HG03060 (cell line): ENCODE measurements around the gene PDE5A.
"Not testable (repeated sequence)": the region's sequence is repeated elsewhere in the genome, so short reads cannot be mapped to it uniquely, and the experiment has no call there.

Source experiments
- ATAC-seq: cut with Tn5 transposase; IDR thresholded peaks from one replicate; pipeline ENCODE4 v1.9.1; 2021; ENCODE audit warnings: low read depth, moderate number of reproducible peaks; ENCODE audit not compliant: unreplicated experiment

Gene PDE5A

DNA sequence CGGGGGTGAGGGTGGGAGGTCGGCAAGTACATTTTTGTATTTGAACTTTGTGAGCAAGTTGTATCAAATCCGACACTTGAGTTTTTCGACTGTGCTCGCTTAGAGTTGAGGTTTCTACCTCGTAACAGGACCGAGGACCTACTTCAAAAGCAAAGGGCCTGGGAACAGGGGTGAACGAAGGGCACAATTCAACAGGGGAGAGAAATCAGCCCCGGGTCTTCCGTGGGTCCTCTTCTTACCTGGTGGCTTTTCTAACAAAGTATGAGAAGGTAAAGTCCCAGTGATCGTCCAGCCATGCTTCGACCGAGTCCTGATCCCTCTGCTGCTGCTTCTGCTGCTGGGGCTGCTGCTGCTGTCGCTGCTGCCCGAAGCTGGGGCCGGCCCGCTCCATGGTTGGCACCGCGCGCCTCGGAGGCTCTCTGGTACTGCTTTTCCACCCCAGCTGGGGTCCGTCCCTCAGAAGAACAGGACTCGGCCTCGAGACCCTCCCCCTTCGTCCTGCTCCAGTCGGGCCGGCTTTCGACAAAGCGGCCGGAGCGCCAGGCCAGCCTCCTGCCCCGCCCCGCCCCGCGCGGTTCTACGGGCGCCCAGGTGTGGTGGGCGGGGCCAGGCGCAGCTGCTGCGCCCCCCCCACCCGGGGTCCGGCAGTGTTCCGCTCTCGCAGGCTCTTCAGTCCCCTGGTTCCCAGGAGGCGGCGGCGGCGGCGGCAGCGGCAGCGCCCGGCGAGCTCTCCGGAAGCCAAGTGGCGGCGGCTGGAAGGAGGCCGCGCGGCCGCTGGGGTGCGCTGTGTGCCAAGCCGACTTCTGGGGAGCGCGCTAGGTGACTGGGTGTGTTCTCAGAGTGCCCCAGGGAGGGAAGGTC lies at the start of gene PDE5A:
Gene PDE5A, minus strand, starts transcription at position 524 of the 861 bp plus-strand sequence. Its CDS starts 133 bp downstream, at position 391.
- ATAC-seq = peak; percentile 85

DNA sequence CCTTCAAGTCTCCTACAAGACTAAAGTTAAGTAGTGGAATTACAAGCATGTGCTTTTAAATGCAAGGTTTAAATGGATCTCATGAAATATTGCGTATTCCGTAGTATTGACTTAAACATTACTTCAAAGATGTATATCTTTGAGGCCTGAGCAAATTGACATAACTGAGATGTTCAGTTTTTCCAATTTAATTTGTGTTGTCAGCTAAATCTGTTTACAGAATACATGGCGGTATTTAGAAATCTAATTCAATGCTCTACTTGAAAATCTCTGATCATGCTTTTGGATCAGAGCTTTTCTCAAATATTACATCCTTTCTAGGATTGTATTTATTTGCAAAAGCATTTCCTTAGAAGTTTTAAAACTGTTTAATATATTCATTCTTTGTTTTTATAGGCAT lies 47.5 kb upstream of the PDE5A start:
- ATAC-seq = no peak

DNA sequence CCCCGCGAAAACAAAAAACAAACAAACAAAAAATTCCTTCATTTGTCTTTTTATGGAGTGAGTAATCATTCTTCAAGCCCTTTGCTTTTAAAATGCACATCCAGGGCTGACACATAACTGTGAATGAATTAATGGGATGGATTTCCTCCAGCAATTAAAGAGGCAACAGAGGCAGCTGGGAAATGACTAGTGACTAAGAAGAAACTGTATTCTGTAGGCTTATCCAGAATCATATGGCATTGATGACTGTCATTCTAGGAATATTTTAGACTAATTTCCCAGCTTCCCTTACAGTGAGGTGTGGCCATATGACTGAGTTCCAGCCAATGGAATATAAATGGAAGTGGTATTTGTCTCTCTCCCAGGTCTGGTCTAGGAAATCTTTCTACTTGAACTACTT lies 46.8 kb upstream of the PDE5A start:
- ATAC-seq = no peak

DNA sequence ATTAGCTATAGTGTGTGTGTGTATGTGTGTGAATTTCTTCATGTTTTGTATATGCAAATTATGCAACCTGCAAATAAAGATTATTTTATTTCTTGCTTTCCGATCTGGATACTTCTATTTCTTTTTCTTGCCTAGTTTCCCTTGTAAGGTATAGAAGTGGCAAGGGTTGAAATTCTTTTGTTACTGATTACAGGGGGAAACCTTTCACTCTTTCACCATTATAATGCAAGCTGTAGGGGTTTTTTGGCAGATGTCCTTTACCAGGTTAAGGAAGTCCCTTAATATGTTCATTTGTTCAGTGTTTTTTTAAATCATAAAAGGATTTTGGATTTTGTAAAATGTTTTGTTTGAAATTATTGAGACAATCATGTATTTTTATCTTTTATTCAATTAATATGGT lies 44.3 kb upstream of the PDE5A start:
- no peak for ATAC-seq

DNA sequence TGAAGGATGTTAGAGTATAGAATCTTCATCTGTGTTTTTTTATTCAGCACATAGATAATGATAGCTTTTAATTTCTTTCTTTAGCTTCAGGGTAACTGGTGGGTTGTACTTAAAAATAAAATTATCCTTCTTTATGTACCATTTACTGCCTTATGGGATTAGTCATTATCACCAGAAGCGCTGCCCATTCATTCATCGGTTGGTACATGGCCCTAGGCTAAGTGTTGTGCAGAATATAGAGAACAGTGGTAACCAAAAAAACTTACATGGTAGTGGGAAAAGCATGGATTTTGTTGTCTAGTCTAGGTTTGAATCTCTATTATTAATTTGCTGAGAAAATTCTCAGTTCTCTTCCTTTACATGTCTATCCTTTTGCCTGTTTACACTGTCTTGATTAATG lies 43.5 kb upstream of the PDE5A start:
- ATAC-seq = no peak

DNA sequence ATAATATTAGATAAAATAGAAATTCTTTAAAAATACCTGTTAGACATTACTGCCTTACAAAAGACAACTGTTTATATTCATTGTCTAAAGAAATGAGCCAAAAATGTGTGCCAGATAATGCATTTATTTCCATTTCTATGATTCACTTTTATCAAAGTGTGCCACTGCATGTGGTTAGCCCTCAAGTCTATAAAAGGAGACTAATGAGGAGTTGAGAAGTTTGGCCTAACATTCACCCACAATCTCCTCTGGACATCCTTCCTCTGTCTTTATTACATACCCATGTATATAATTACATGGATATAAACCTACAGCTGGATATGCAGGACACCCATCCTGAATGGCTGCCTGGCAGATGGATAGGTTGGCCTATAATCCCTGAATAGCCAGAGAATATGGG lies 42.6 kb upstream of the PDE5A start:
- no peak for ATAC-seq

DNA sequence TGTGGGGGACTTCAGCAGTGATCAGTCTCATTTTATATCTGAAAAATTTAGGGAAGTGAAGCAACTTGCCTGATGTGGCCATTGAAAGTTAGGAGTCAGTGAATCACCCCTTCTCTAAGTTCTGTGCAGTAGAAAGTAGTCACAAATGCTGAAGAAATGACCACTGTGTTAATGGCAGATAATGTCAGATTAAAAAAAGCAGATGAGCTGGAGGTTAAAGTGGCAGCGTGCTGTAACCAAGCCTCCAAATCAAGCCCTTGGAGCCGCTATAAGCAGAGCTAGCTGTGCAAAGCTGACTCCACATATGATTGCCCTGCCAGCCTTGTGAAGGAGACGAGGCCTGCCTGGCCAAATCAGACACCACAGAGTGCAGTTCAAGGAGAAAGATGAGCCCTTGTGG lies 39.2 kb upstream of the PDE5A start:
- ATAC-seq = no peak

DNA sequence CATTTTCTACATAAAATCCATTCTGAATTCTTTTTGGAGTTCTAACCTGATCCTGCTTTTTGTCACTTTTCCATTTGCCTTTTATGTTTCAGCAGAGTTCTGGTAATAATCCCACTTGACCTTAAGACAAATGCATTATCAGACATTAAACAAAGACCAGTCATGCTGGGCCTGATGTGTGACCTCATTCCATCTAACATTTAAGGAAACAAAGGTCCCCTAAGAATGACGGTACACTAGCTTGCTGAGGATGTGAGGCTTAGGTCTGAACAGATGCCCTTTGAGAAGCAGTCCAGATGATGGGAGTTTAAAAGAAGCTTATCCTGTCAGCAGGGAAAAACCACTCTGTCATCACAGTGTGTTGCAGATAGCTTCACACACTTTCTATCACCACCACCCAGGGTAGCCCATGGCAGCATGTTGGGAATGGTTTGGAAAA lies 38.1 kb upstream of the PDE5A start:
- ATAC-seq = no peak

DNA sequence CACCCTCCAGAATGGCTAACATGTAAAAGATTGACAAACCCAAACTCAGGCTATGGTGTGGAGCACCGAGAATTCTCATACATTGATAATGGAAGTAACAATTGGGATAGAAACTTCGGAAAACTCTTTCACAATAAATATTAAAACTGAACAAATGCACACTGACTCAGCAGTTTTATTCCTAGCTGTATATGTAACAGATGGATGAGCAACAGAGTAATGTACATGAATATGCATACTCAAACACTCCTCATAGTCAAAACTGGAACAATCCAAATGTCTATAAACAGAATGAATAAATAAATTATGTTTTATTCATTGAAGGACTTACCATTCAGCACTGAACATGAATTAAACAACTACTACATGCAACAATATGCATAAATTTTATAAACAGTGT lies 37.1 kb upstream of the PDE5A start:
- ATAC-seq = no peak

DNA sequence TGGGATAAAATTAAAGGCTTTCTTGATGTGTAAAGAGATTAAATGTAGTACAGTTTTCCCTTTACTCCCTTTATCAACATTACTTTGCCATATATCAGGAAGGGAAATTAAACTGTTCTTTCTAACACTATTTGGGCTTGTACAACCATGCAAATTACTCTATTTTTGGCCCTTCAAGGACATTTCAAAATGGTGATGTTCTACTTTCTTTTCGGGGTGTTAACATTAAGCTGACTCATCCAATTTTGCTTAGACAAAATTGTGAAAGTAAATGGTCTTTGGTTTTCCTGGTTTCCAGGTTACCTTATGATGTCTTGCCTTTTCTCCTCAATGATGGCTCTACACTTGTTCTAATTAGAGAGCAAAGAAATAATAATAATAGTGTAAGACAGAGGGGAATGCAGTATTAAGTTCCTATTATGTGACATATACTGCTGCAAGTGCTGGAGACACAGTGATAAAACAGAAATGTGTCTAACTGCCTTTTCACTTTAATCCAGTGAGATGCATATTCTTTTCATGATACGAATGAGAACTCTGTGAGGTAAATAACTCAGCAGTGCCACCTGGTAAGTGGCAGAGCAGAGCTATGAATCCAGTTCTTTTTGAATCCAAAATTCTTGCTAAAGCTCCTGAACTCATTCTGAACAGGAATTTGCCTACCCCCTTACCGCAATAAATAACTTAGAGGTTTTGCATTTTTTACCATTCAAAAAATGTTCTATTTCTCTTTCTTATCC lies 35.7 kb upstream of the PDE5A start:
- ATAC-seq = no peak

DNA sequence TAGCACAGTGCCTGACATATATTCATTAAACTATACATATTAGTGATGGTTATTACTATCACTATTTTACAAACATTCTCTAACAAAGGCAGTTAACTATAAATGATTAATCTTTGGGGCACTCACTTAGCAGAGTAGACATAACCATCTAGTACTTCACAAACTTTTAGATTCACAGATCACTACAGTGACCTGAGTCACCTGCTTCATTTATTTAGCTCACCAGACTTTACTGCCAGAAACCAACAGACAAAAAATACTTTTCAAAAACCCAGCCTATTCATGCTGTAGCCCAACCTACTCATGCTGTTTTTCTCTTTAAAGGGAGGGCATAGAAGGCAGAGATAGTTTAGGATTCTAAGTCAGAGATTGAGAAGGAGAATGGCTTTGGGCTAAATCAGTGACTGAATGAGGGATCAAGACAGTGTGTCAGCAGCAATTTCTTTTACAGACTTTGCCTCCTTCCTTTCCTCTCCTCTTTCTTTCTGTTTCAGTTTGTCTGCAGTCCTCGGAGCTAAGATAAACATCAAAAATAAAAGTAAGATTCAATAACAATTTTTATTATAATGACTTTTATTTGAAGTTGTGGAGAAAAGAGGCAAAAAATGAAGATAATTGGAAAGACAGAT lies 34.7 kb upstream of the PDE5A start:
- no peak for ATAC-seq

DNA sequence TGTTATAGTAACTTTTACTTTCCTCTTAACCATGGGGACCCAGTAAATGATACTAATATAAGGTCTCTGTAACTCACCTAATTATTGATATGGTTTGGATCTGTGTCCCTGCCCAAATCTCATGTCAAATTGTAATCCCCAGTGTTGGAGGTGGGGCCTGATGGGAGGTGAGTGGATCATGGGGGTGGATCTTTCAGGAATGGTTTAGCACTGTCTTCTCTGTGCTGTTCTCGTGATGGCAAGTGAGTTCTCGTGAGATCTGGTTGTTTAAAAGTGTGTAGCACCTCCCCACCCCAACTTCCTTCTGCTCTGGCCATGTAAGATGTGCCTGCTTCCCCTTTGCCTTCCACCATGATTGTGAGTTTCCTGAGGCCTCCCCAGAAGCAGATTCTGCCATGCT lies 34.0 kb upstream of the PDE5A start:
- not testable (repeated sequence) for ATAC-seq

DNA sequence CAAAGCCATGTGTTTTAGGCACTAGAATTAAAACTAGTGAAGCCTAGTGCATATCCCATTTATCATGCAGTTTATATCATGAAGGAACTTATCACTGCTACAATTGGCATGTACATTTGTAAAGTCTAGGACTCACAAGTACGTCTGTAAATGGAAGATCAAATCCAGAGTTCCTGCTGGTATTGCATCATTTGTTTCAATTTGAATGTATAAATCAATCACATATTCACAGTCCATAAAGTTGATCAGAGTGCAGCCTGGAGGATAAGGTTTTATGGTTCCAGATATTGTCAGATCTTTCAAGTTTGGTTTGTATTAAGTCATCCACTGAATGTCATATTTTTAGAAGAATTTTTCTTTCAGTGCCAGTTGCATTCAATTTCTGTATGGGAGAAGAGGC lies 32.6 kb upstream of the PDE5A start:
- no peak for ATAC-seq

DNA sequence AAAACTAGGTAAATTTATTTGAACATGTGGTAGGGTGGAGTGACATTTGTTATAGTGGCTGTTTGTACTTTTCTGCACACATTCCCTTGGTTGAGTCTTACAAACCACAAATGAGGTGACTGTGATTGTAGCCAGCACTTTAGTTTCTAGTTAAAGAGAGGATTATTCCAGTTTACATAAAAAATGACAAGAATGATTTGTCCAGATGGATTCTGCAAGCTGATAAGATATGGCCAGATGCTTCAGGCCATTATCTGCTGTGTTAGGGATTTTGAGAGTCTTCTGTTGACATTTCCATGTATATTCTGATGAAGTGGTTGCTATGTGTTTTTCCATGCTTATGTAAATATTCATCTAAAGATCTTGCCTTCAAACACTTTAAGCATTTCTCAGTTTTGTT lies 31.0 kb upstream of the PDE5A start:
- ATAC-seq = no peak

DNA sequence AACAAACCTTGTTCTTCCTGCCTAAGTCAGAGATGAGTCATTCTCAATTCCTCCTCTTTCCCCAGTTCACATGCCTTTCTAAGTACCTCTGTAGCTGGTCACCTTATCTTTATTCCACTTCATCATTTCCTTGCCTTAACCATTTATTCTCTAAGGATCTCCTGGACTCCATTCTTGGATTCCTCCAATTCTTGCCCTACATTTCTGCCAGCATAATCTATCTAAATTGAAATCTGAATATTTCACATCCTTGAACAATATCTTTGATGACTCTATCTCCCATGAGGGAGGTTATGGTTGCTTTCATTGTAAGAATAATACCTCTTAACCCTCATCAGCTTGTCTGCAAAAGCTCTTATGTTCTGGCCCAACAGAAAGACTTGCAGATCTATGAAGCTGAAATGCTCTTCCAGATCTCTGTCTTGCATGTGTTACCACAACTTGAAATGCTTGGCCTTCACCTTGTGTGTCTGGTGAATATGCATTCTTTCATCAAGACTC lies 28.6 kb upstream of the PDE5A start:
- ATAC-seq = no peak

DNA sequence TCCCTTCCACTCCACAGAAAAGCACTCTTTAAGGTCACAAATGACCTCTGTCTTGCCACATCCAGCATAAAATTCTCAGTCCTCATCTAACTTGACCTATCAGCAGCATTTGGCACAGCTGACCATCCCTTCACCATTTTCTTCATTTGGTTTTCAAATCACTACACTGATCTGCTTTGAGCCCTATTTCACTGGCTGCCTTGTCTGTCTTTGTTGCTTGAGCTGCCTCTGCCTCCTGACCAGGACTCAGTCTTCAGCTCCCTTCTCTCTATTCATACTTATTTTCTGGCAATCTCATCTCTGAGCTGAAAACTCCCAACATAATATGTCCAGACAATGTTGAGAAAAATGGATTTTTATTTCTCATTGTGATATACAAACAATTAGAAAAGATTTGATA lies 27.7 kb upstream of the PDE5A start:
- no peak for ATAC-seq

DNA sequence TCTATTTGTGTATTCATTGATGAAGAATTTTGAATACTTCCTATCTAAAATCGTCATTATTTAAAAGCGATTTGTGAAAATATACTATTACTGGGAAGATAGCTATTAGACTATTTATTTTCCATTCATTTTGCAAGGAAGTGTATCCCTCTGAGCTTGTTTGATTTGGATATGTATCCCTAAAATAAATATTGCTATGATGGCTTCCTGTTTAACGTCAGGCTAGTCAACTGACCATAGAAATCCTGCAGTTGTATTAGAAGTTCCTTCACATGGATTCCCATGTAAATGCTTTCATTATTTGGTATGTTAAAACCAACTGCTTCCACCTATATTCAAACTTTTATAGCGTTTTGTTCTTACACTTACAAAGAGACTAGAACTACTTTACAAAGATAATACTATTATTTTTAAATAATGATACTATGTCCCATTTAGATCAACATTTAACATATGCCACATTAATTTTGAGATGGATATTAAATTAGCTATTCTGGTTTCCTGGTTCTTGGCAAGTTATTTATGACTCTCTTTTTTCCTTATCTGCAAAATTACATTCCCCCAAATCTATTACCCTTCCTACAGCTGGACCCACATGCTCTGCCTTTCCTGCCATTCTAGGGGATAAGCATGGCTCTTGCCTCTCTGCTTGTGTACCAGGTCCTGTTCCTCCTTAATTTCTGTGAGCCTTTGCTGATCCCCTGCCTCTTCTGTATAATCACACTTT lies 26.7 kb upstream of the PDE5A start:
- ATAC-seq = no peak

DNA sequence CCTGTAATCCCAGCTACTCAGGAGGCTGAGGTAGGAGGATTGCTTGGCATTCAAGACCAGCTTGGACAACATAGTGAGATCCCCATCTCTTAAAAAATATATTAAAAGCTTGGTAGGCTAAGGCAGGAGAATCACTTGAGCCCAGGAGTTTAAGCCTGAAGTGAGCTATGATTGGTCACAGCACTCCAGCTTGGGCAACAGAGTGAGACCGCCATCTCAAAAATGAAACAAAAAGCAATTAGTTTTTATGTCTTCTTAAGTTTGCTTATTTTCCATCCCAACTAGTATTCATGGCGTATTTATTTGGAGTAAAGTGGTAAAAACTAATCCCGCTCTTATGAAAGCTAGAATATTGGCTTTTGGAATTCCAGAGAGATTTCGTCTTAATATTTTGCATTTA lies 25.4 kb upstream of the PDE5A start:
- ATAC-seq = no peak

DNA sequence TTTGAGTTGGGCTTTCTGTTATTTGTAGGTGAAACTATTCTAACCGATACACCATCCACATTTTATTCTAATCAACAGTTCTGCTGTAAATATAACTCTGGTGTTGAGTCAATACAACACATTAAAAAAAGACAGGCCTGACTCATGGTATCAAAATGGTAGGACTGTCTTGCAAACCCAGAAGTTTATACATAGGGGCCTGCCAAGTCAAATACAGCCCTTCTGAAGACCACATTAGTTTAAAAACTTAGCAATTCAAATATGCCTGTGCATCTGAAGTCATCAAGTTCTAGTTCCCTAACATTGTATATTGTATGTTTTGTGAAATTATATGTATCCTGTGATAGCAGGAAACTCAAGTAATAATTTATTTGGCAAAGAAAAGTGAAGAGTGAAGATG lies 24.4 kb upstream of the PDE5A start:
- ATAC-seq = no peak

DNA sequence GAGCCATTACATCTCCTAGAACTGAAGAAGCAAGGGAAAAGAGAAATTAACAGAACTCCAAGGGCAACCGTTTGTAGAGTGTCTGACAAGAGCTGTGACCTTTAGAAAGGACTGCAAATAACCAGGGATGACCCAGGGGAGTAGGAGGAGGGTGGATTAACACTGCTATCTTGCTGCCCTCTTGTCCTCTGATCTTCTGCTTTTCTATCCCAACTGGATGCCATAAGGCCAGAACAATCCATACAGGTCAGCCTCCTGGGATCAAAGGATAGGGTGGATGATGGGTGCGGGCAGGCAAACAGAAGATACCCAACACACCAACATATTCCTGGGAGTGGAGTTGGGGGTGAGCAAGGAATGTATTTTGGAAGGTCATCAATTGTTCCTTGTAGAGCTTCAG lies 19.8 kb upstream of the PDE5A start:
- ATAC-seq = no peak

DNA sequence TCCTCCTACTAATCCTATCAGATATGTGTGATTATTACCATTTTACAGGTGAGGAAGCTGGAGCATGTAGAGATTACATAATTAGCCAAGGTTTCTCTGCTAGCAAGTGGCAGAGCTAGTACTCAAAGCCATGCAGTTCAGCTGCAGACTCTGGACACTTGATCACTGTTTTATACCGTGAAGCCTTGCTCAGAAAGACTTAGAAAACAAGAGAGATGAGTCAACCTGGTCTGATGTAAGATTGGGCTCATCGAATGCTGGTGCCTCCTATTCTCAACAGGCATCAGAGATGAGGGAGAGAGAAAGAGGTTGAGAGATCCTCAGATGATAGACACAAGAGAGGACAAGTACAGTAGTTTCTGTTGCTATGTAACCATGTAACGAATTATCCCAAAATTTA lies 19.0 kb upstream of the PDE5A start:
- ATAC-seq = no peak
